NCI-H1436 (cell line): Measurements from ENCODE around the gene FMNL2.
"Not testable (repeated sequence)": the region's sequence is repeated elsewhere in the genome, so short reads cannot be mapped to it uniquely, and the experiment has no call there.

Source experiments
- DNase-seq: peaks from one replicate; lab custom pipeline; 2025; lab: John Stamatoyannopoulos, UW

The FMNL2 gene

GRCh38 chr2:152335016-152335725, at the start of gene FMNL2:
Gene FMNL2 (plus strand): TSS chr2:152335174.
- peak; percentile 63 for DNase-seq

- DNase-seq, result no peak
These were observed 42.0 kb upstream of the FMNL2 start for GRCh38 chr2:152292991-152293390.

GRCh38 chr2:152297715-152298114, 37.3 kb upstream of the FMNL2 start:
- no peak for DNase-seq

- peak; percentile 22 for DNase-seq
These were observed 36.2 kb upstream of the FMNL2 start for GRCh38 chr2:152298754-152299153.

GRCh38 chr2:152301131-152301530, 33.8 kb upstream of the FMNL2 start:
- no peak for DNase-seq

- no peak for DNase-seq
These were observed 31.0 kb upstream of the FMNL2 start for GRCh38 chr2:152303951-152304350.

DNA sequence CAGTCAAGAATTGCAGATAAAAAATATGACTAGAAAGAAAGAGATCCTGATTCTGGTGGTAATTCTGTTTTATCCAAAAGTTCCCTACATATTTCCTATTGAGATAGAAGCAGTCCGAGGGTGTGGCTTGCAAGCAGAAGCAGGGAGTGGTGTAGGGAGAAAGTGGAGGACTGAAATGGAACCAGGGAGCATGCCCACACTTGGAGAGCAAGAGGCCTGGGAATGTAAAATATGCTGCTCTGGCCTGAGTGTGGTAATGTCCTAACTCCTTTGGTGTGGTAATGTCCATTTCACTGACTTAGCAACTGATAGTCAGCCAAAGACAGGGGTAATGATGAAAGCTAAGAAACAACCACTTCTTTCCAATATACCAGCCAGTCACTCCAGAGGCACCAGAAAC, 30.1 kb upstream of the FMNL2 start:
- no peak for DNase-seq

DNA sequence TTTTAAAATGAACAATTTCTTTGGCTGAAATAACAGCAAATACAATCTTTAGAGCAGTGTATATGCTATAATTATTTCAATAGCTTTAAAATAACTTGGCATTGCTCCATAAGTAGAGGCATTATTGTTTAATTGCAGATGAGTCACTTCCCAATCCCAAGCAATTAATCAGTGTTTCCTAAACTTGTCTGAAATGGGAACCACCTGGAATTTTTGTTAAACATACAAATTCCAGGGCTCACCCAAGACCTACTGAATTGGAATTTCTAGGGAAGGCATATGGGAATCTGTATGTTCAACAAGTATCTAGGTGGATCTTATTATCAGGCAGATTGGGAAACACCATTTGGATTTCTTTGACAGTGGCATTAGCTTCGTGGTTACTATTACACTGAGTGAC, 27.1 kb upstream of the FMNL2 start:
- DNase-seq, result no peak

GRCh38 chr2:152309352-152310214, 25.4 kb upstream of the FMNL2 start:
- no peak for DNase-seq

DNA sequence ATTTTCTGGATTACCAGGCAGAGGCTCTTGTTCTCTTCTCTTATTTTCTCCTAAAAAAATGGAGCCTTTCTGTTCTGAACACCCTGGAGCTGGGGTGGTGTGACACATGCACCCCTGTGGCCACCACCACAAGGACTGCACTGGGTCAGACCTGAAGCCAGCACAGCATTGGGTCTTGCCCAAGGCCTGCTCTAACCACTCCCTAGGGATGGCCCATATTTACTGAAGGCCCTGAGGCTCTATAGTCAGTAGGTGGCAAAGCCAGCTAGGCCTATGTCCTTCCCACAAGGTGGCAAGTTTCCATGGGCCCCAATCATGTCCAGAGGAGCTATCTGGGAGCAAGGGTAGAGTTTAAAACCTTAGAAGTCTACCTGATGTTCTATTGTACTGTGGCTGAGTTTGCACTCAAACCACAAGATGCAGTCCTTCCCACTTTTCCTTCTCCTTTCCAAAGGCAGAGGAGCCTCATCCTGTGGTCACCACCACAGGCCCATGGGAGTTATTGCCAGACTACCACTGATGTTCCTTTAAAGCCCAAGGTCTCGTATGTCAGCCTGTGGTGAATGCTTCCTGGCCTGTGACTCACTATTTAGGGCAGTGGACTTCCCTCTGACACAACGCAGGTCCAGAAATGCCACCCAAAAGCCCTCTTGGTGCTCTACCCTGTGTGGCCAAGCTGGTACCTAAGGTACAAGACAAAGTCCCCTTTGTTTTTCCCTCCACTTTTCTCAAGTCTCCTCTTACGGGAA, 15.0 kb upstream of the FMNL2 start:
- DNase-seq, result no peak

GRCh38 chr2:152320814-152321213, 14.2 kb upstream of the FMNL2 start:
- DNase-seq, result no peak

- no peak for DNase-seq
These were observed 12.8 kb upstream of the FMNL2 start for GRCh38 chr2:152322222-152322621.

DNA sequence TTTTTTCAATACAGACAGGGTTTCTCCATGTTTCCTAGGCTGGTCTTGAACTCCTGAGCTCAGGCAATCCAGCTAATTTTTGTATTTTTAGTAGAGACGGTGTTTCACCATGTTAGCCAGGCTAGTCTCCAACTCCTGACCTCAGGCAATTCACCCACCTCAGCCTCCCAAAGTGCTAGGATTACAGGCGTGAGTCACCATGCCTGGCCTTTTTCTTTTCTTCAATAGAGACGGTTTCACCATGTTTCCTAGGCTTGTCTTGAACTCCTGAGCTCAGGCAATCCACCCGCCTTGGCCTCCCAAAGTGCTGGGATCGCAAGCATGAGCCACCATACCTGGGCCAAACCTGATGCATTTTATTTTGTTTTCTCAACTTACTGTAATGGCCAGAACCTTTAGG, 9.8 kb upstream of the FMNL2 start:
- not testable (repeated sequence) for DNase-seq

GRCh38 chr2:152326710-152327109, 8.3 kb upstream of the FMNL2 start:
- DNase-seq, result no peak

- no peak for DNase-seq
These were observed 7.0 kb upstream of the FMNL2 start for GRCh38 chr2:152328013-152328412.

GRCh38 chr2:152330235-152330866, 4.6 kb upstream of the FMNL2 start:
- DNase-seq, result no peak

GRCh38 chr2:152334701-152335015, 316 bp upstream of the FMNL2 start:
- no peak for DNase-seq

- DNase-seq, result no peak
These were observed 748 bp downstream of the FMNL2 start for GRCh38 chr2:152335726-152336118.

DNA sequence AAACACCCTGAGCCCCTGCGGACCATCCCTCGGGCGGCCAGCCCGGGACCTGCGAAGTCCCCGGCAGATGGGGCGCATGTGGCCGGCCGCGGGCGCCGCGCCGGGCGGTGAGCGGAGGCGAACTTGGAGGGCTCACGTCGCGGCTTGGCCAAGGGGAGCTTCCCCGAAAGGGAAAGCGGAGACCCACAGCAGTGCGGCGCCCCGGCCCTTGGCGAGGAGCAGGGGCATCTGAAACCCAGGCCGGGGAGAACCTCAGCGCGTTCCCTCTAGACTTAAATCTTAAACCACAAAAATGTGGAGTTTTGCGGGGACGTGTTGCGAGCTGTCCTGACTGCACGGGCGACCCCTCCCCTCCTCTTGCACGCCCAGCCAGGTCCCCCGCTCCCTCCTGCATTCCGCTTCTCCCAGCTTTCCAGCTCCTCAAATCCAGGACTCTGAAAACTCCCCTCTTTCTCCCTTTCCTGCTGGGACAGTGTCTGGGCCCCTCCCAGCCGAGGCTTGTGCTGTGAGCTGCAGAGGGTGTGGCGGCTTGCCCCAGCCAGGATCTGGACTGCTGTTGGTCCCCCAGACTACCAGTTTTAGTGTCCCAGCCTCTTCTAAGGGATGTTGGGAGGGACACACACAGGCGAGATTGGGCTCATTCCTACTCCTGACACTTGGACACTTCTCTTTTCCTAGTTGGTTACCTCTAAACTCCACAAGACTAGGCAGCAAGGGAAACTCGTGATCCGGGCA, 1.3 kb downstream of the FMNL2 start:
- no peak for DNase-seq

DNA sequence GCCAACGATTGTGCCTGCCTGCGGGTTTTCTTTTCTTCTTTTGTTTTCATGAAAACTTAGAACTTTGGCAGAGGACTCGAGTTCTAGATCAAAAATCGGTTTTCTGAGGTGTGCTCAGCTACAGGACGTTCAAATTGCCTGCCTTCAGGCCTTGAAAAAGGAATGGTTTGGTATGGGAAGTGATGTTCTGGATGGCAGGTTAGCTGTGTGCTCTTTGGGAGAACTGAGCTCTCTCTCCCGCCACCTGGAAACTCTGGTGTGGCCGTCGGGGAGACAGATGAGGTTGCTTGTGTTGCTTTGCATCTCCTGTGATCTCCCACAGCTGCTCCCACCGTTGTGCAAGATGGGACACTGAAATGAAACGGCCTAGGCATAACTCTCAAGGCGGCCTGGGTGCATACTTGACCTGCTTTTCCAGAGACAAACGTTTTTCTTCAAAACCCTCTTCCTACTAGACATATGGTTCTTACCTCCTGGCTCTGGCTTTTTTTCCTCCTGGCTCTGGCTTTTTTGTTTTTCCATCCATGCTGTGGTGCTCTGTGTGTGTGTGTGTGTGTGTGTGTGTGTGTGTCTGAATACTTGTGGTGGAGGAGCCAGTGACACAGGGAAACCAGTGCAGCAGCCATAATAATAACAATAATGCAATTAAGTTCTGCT, 2.0 kb downstream of the FMNL2 start:
- no peak for DNase-seq

DNA sequence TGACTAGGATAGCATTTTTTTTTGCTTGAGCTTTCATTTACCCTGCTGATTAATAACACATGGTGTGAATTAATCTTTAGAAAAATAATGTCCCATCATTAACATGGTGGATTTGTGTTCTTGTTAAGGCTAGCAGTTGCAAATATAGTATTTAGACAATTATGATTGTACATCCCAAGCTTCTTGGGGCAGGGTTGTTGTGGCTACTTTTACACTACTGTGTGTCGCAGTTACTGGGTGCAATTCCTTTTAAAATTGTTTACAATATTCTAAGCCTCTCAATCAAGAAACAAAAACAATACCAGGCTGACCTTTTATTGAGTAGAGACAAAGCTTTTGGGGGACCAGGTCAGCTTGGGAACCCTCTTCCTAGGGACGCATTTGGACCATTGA, 2.5 kb downstream of the FMNL2 start:
- DNase-seq, result no peak
